Smooth muscle cell of the pulmonary artery (primary cell): Measurements from ENCODE around the gene GIMAP4. TPM values are rescaled to one million over a fixed set of nuclear protein-coding genes. Genes with fewer than 3 reads are reported as not detected.

Experiments used
- total RNA-seq: library from RNA; depleted of rRNA; stranded (reverse); fragments of >200 nt; gene quantifications from 2 replicates; pipeline ENCODE4 v1.2.3, GENCODE V29; 2014

The GIMAP4 gene
- 0.13 and 0.33 TPM in 2 replicates for total RNA-seq

GRCh38 chr7:150567169-150567568 is at the start of gene GIMAP4:
GIMAP4 (plus strand) TSS chr7:150567390; CDS start chr7:150569902, 2,512 bp downstream.

Other genes starting within 250 kb of the GIMAP4 start
- 0.26 and 0.36 TPM in 2 replicates for gene LRRC61, start 244.0 kb upstream of the GIMAP4 start, total RNA-seq
- 0.13 and 0.63 TPM in 2 replicates for gene ACTR3C, start 243.8 kb upstream of the GIMAP4 start, total RNA-seq
- gene RARRES2, start 225.8 kb upstream of the GIMAP4 start, total RNA-seq: 0.65 and 1.7 TPM in 2 replicates
- gene REPIN1, start 198.6 kb upstream of the GIMAP4 start, total RNA-seq: 43.4 and 49.8 TPM in 2 replicates
- gene ZNF775, start 188.1 kb upstream of the GIMAP4 start, total RNA-seq: 4.0 and 5.7 TPM in 2 replicates
- gene GIMAP8, start 116.8 kb upstream of the GIMAP4 start, total RNA-seq: 0.07 TPM in 2 replicates
- not detected in 2 replicates for gene GIMAP7, start 52.5 kb upstream of the GIMAP4 start, total RNA-seq
- gene GIMAP6, start 65.0 kb downstream of the GIMAP4 start, total RNA-seq: 0.13 and 0.46 TPM in 2 replicates
- 0.43 and 1.7 TPM in 2 replicates for gene GIMAP2, start 118.3 kb downstream of the GIMAP4 start, total RNA-seq
- gene GIMAP1, start 149.2 kb downstream of the GIMAP4 start, total RNA-seq: 0.03 TPM in 1 of 2 replicates, not detected in the other
- not detected in 2 replicates for gene GIMAP5, start 170.0 kb downstream of the GIMAP4 start, total RNA-seq
- gene TMEM176B, start 233.0 kb downstream of the GIMAP4 start, total RNA-seq: not detected in 2 replicates
- not detected in 2 replicates for gene TMEM176A, start 233.4 kb downstream of the GIMAP4 start, total RNA-seq